Mammary microvascular endothelial cell (primary cell): ENCODE data around the gene GOLGA8H. TPM values are rescaled to one million over a fixed set of nuclear protein-coding genes. Genes with fewer than 3 reads are reported as not detected.

Experiments used
- total RNA-seq: library from RNA; depleted of rRNA; stranded (reverse); fragments of >200 nt; gene quantifications from 2 replicates; pipeline ENCODE4 v1.2.3, GENCODE V29; 2015

The GOLGA8H gene
- 0.20 and 0.60 TPM in 2 replicates for total RNA-seq

GRCh38 chr15:30603796-30604195 lies at the start of gene GOLGA8H:
Gene GOLGA8H (plus strand): TSS chr15:30604028. CDS start chr15:30604126, 98 bp downstream.

GRCh38 chr15:30625436-30626193 lies 21.8 kb downstream of the GOLGA8H start, which contains the start of gene ARHGAP11B:
Gene ARHGAP11B (plus strand): TSS chr15:30626128.

Other genes starting within 250 kb of the GOLGA8H start
- 0.10 TPM in 1 of 2 replicates, not detected in the other for gene CHRFAM7A, start 210.5 kb upstream of the GOLGA8H start, total RNA-seq
- 0.20 TPM in 1 of 2 replicates, not detected in the other for gene GOLGA8R, start 189.8 kb upstream of the GOLGA8H start, total RNA-seq
- gene GOLGA8Q, start 52.0 kb upstream of the GOLGA8H start, total RNA-seq = not detected in 2 replicates